Keratinocyte (primary cell): ENCODE data around the gene TTR. TPM values are rescaled to one million over a fixed set of nuclear protein-coding genes. Genes with fewer than 3 reads are reported as not detected.

Source experiments
- DNase-seq: peaks from one replicate; pipeline ENCODE4 v3.0.0-alpha.2; 2011; ENCODE audit warnings: low read depth, missing footprints, low spot score
- FAIRE-seq: peaks from 2 replicates; lab custom pipeline; 2011; peaks lifted over from hg19 to GRCh38; lab: Jason Lieb, UNC
- H2AFZ ChIP-seq: 2 replicates; pipeline ENCODE4 v1.6.0; 2012; ENCODE audit warnings: low read length, control low read depth, inconsistent platforms; ENCODE audit not compliant: control insufficient read depth
- H3K27ac ChIP-seq: 2 replicates; pipeline ENCODE4 v1.5.1; 2011; ENCODE audit warnings: low read length; ENCODE audit not compliant: control insufficient read depth, insufficient read depth
- H3K27me3 ChIP-seq: 3 replicates; pipeline ENCODE4 v1.6.0; 2011; ENCODE audit warnings: low read length; ENCODE audit not compliant: control insufficient read depth, insufficient read depth; ENCODE audit errors: extremely low read depth
- H3K36me3 ChIP-seq, 2 experiments: 2 replicates in 1 of 2; 3 replicates in 1 of 2; pipeline ENCODE4 v1.5.1; 2011; ENCODE audit warnings: low read length in 2 of 2, mild to moderate bottlenecking in 1 of 2; ENCODE audit not compliant: control insufficient read depth in 2 of 2, insufficient read depth in 2 of 2; ENCODE audit errors: extremely low read depth in 1 of 2
- H3K4me1 ChIP-seq: 3 replicates; pipeline ENCODE4 v1.5.1; 2011; ENCODE audit warnings: low read length; ENCODE audit not compliant: control insufficient read depth, insufficient read depth; ENCODE audit errors: extremely low read depth
- H3K4me2 ChIP-seq: 3 replicates; pipeline ENCODE4 v1.6.0; 2011; ENCODE audit warnings: low read depth, low read length; ENCODE audit not compliant: control insufficient read depth, insufficient read depth; ENCODE audit errors: extremely low read depth
- H3K4me3 ChIP-seq, 3 experiments: fragments of 200-600 bp in 1 of 3; sonication (generic) in 1 of 3; 2 replicates in 2 of 3; 3 replicates in 1 of 3; pipeline ENCODE4 v1.5.1; 2011 to 2016; ENCODE audit warnings: low read length in 3 of 3, mild to moderate bottlenecking in 3 of 3, control low read depth in 2 of 3, inconsistent platforms in 1 of 3, low read depth in 1 of 3, mixed read lengths in 1 of 3, mixed run types in 1 of 3, moderate library complexity in 1 of 3; ENCODE audit not compliant: control insufficient read depth in 2 of 3, insufficient read depth in 2 of 3; ENCODE audit errors: extremely low read depth in 1 of 3
- H3K79me2 ChIP-seq: 2 replicates; pipeline ENCODE4 v1.6.0; 2012; ENCODE audit warnings: low read length; ENCODE audit not compliant: control insufficient read depth, insufficient read depth
- H3K9ac ChIP-seq: 3 replicates; pipeline ENCODE4 v1.6.0; 2011; ENCODE audit warnings: low read length; ENCODE audit not compliant: control insufficient read depth, insufficient read depth; ENCODE audit errors: extremely low read depth
- H3K9me1 ChIP-seq: 3 replicates; pipeline ENCODE4 v1.6.0; 2011; ENCODE audit warnings: low read length; ENCODE audit not compliant: control insufficient read depth, insufficient read depth; ENCODE audit errors: extremely low read depth
- H3K9me3 ChIP-seq: 2 replicates; pipeline ENCODE4 v1.5.1; 2012; ENCODE audit warnings: low read depth, low read length; ENCODE audit not compliant: control insufficient read depth
- H4K20me1 ChIP-seq: 3 replicates; pipeline ENCODE4 v1.6.0; 2011; ENCODE audit warnings: low read length; ENCODE audit not compliant: control insufficient read depth, insufficient read depth; ENCODE audit errors: extremely low read depth
- EZH2 ChIP-seq: IDR thresholded peaks from one replicate; pipeline ENCODE4 v1.6.1; 2012; ENCODE audit warnings: inconsistent platforms, mild to moderate bottlenecking, low read length, moderate library complexity
- dilution Hi-C: fragments of 300-500 bp; cut with MboI; formaldehyde crosslinking; loops from one replicate; pipeline ENCODE4 v1.7.0; 2020; ENCODE audit warnings: low sequenced_read_pairs; ENCODE audit not compliant: extremely low pct_ligation_motif_present
- polyA plus RNA-seq, 5 experiments: library from polyadenylated mRNA; depleted of rRNA in 3 of 5; stranded (reverse) in 3 of 5; stranded (forward) in 1 of 5; unstranded in 1 of 5; fragments of >200 nt; gene quantifications; 1 replicate in 1 of 5; 2 replicates in 3 of 5; 3 replicates in 1 of 5; pipeline versions ENCODE4 v1.2.1 to v1.2.3, GENCODE V29; 2011 to 2012; ENCODE audit warnings: missing spikeins in 2 of 5, low read depth in 1 of 5, low replicate concordance in 1 of 5
- TF ChIP-seq, protein P1 (sequence below), 3 experiments: IDR thresholded peaks in 1 of 3; conservative IDR thresholded peaks in 1 of 3; optimal IDR thresholded peaks in 1 of 3; 2 replicates in 2 of 3; 3 replicates in 1 of 3; pipeline versions ENCODE3 to v1.5.1; 2011; ENCODE audit warnings: low read length in 3 of 3, mild to moderate bottlenecking in 3 of 3, moderate library complexity in 2 of 3, control low read depth in 1 of 3, inconsistent platforms in 1 of 3; ENCODE audit not compliant: insufficient read depth in 2 of 3; ENCODE audit errors: extremely low read depth in 1 of 3

Gene TTR
- polyA plus RNA-seq, 1 donor (not counting 4 experiments of a cell fraction or from before 2014, with no cell fraction given), result not detected

DNA sequence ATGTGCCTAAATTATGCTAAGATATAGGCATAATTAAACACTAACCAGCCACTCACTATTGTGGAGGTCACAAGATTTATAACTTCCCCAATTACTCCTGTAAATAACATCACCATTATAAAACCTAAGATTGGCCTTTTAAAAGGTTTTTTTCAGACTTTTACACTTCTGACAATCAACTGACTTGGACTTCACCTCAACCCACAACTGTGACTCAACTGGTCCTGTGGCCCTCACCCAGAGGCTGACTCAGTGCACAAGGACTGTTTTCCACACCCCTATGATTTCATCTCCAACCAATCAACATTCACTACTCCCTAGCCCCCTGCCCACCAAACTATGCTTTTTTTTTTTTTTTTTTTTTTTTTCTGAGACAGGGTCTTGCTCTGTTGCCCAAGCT lies 11.6 kb downstream of the TTR start:
- no peak for TF ChIP-seq EZH2
- TF ChIP-seq, protein P1, sequence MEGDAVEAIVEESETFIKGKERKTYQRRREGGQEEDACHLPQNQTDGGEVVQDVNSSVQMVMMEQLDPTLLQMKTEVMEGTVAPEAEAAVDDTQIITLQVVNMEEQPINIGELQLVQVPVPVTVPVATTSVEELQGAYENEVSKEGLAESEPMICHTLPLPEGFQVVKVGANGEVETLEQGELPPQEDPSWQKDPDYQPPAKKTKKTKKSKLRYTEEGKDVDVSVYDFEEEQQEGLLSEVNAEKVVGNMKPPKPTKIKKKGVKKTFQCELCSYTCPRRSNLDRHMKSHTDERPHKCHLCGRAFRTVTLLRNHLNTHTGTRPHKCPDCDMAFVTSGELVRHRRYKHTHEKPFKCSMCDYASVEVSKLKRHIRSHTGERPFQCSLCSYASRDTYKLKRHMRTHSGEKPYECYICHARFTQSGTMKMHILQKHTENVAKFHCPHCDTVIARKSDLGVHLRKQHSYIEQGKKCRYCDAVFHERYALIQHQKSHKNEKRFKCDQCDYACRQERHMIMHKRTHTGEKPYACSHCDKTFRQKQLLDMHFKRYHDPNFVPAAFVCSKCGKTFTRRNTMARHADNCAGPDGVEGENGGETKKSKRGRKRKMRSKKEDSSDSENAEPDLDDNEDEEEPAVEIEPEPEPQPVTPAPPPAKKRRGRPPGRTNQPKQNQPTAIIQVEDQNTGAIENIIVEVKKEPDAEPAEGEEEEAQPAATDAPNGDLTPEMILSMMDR (optimal IDR thresholded peaks at IDR 0.05 in 1 of 3, IDR thresholded peaks at IDR 0.05 in 1 of 3, conservative IDR thresholded peaks at IDR 0.05 in 1 of 3; ENCODE audit: extremely low read depth in 1 of 3, insufficient read depth in 2 of 3, low read length in 3 of 3), result no peak
- Histone ChIP-seq H3K36me3 (no peaks in the 10 kb centered on the region), H3K9me3 (no peaks in the 10 kb centered on the region), H3K4me3 (no peak overlapping the region), H3K4me1 (peaks cover 3% of the 10 kb centered on the region), H3K79me2 (no peaks in the 10 kb centered on the region), H2AFZ (no peak overlapping the region), H3K27me3 (no peaks in the 10 kb centered on the region), H3K9ac (no peak overlapping the region), H4K20me1 (no peaks in the 10 kb centered on the region), H3K9me1 (no peaks in the 10 kb centered on the region), H3K27ac (no peak overlapping the region), H3K4me2 (no peak overlapping the region)
- FAIRE-seq (peak; percentile 74), DNase-seq (no peak)
- dilution Hi-C loops, result no loop called here

DNA sequence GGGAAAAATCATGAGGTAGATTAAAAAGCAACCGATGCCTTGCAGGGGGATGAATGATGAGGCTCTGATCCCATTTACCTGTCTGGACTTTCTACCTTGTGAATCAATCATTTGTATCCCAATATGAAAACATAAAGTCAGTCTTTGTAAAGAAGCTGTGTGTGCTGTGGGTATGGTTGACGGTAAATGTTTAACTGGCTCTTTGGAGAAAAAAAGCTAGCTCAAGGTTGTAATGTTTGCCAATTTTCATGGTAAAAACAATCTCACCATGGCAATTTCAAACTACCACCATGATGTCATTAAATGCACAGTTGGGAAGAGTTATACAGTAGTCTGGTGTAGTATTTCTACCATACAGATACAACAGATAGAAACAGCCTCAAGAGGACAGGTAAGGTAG lies 14.6 kb downstream of the TTR start:
- Histone ChIP-seq H3K4me1 (peaks cover 3% of the 10 kb centered on the region), H3K4me3 (no peak overlapping the region), H3K36me3 (no peaks in the 10 kb centered on the region), H3K27ac (no peak overlapping the region), H3K9me3 (no peaks in the 10 kb centered on the region), H4K20me1 (no peaks in the 10 kb centered on the region), H3K27me3 (no peaks in the 10 kb centered on the region), H3K4me2 (no peak overlapping the region), H3K9ac (no peak overlapping the region), H3K79me2 (no peaks in the 10 kb centered on the region), H2AFZ (no peak overlapping the region), H3K9me1 (no peaks in the 10 kb centered on the region)
- DNase-seq (no peak), FAIRE-seq (peak; percentile 29)
- TF ChIP-seq, protein P1 (optimal IDR thresholded peaks at IDR 0.05 in 1 of 3, IDR thresholded peaks at IDR 0.05 in 1 of 3, conservative IDR thresholded peaks at IDR 0.05 in 1 of 3; ENCODE audit: extremely low read depth in 1 of 3, insufficient read depth in 2 of 3, low read length in 3 of 3), result no peak
- TF ChIP-seq EZH2, result no peak
- dilution Hi-C loops, result no loop called here
